Vein endothelial cell (primary cell): Measurements from ENCODE around the gene TEKTIP1. TPM values are rescaled to one million over a fixed set of nuclear protein-coding genes. Genes with fewer than 3 reads are reported as not detected.

Experiments used
- small RNA-seq: library from RNA; depleted of rRNA; stranded (forward); fragments of <200 nt; gene quantifications from one replicate; pipeline ENCODE3, GENCODE V24; 2012
- total RNA-seq: library from RNA; depleted of rRNA; stranded (reverse); fragments of >200 nt; gene quantifications from 2 replicates; pipeline ENCODE4 v1.2.3, GENCODE V29; 2012

Gene TEKTIP1
- not detected in 2 replicates for total RNA-seq

DNA sequence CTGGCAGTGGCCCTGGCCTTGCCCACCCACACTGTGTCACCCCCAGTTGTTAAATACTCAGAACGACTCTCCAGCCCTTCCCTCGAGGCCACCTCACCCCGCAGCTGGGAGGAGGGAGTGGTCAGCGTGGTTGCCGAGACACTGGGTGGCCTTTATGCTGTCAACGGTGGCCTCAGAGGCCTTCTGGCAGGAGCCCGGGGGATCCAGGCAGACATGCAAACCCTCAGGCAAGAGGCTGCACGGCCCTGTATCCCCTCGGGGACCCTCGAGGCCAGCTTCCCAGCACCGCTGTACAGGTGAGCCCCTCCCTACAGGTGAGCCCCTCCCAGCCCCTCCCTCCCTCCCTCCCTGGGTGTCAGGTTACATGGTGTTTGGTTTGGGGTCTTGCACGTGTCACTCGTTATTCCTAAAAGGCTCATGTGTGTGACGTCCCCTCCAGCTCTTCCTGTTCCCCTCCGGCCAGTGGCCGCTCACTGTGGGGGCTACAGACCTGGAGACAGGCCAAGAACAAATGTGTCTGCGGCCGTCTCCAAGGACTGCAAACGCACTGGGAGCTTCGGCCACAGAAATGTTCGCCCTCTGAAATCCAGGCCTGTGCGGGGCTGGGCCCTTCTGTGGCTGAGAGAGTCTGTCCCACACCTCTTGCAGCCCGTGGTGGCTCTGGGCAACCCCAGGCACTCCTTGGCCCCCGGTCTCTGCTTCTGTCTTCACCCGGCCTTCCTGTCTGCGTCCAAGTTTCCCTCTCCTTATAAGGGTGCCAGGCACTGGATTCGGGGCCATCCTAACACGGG is at the start of gene TEKTIP1:
TEKTIP1 (plus strand) TSS at position 210 of the 791 bp plus-strand sequence; CDS start at position 214, 4 bp downstream.

DNA sequence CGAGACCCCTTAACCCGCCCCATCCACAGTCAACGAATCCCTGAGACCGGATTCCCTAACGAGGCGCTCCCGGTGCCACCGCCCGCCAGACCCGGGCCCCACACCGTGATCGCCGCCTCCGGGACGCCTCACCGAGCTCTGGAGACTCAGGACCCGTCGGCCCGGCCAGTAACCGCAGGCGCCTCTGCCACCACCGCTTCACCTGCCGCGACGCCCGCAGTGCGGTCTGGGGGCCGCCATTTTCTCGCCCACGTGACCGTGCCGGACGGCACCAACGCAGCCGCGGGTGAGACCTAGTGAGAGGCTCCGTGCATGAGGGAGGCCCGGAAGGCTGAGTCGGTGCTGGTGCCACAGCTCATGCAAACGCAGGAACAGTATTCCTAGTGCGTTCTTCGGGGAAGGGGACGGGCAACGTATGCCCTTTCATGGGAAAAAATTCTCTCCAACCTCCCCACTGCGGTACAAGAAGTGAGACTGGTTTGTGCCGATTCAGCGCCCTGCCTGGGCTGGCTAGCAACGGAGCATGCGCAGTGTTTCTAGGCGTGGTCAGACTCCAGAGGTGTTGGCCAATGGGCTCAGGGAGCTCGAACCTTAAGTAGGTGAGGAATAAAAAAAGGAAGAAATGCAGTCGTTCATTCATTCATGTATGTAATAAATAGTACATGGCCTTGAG is 38.4 kb upstream of the TEKTIP1 start, which contains the start of gene DOHH:
DOHH (minus strand) TSS at position 246 of the 673 bp plus-strand sequence. CDS start 3,860 bp downstream, outside the sequence.

DNA sequence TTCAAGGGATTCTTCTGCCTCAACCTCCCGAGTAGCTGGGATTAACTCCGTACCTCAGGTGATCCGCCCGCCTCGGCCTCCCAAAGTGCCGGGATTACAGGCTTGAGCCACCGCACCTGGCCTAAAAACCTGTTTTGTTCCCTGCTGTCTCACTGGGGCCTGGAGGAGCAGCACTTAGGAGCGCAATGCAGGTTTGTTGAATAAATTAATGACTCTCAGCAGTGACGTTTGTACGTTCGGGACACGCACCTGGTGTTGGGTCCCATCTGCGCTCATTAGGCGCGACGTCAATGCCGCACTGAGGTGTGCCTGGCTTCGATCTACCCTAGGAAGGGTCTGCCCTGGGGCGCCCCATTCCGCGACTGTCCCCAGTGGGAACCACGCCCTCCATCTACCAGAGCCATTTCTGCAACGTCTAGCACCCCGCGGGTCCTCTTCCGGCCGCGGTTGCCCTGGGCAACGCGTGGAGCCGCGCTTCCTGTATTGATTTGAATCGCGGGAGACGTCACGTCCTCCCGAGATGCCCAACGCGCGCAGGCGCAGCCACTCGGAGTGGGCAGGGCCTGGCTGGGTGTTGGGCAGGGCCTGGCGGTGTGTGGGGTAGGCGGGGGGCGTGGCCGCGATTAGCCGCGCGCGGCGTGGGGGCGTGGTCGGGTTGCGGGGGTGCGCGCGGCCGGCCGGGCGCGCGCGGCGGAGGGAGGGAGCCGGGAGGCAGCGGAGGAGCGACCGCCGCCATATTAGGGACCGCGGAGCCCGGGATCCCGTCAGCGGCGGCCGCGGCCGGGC is 33.2 kb upstream of the TEKTIP1 start, which contains the start of gene FZR1:
FZR1 (plus strand) TSS at position 714 of the 786 bp plus-strand sequence. CDS start 16,679 bp downstream, outside the sequence.

GRCh38 chr19:3557461-3558248 is 18.7 kb downstream of the TEKTIP1 start, which contains the start of gene MFSD12:
TSS of gene MFSD12 (minus strand) at chr19:3557586. CDS start at chr19:3557403, 183 bp downstream.

DNA sequence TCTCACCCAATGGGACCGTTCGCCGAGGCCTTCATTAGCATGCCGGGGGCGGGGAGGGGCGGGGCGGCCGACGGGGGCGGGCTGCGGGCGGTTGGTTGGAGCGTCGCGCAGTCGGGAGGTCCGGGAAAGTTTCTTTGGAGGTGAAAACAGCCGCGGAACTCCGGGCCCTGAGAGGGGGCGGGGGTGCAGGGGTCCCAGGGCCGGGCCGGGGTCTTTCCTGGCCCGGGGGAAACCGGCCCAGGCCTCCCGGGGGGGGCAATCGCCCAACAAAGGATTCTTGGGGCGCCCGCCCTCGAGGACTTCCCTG is 33.8 kb downstream of the TEKTIP1 start, which contains the start of gene HMG20B:
HMG20B (plus strand) TSS at position 90 of the 307 bp plus-strand sequence. CDS start 366 bp downstream, outside the sequence.

GRCh38 chr19:3585301-3586126 is 46.5 kb downstream of the TEKTIP1 start, which contains the start of gene GIPC3:
TSS of gene GIPC3 (plus strand) at chr19:3585478. CDS start at chr19:3585598, 120 bp downstream.

Small RNA genes within 50 kb of the gene (small RNA-seq; reads per million reads assigned to genes)
- gene AC005786.1 (not detected), gene RF00212 (not detected)

Other genes starting within 250 kb of the TEKTIP1 start
- 61.7 and 63.0 TPM in 2 replicates for gene NFIC, start 172.6 kb upstream of the TEKTIP1 start, total RNA-seq
- gene SMIM24, start 58.6 kb upstream of the TEKTIP1 start, total RNA-seq: 0.33 TPM in 1 of 2 replicates, not detected in the other
- gene SMIM44, start 55.7 kb upstream of the TEKTIP1 start, total RNA-seq: not detected in 2 replicates
- gene DOHH, start 38.5 kb upstream of the TEKTIP1 start, total RNA-seq: 11.8 TPM in 2 replicates
- 44.6 and 55.2 TPM in 2 replicates for gene FZR1, start 32.9 kb upstream of the TEKTIP1 start, total RNA-seq
- 78.8 and 124 TPM in 2 replicates for gene MFSD12, start 18.4 kb downstream of the TEKTIP1 start, total RNA-seq
- gene HMG20B, start 33.8 kb downstream of the TEKTIP1 start, total RNA-seq: 83.5 and 111 TPM in 2 replicates
- 1.1 and 1.3 TPM in 2 replicates for gene GIPC3, start 46.3 kb downstream of the TEKTIP1 start, total RNA-seq
- gene TBXA2R, start 67.7 kb downstream of the TEKTIP1 start, total RNA-seq: 1.7 and 2.0 TPM in 2 replicates
- gene CACTIN, start 87.6 kb downstream of the TEKTIP1 start, total RNA-seq: 27.0 and 33.6 TPM in 2 replicates
- 43.6 and 54.5 TPM in 2 replicates for gene PIP5K1C, start 161.3 kb downstream of the TEKTIP1 start, total RNA-seq
- gene TJP3, start 169.2 kb downstream of the TEKTIP1 start, total RNA-seq: not detected in 2 replicates
- 26.6 and 29.4 TPM in 2 replicates for gene APBA3, start 222.5 kb downstream of the TEKTIP1 start, total RNA-seq
- 50.1 and 51.0 TPM in 2 replicates for gene MRPL54, start 223.5 kb downstream of the TEKTIP1 start, total RNA-seq
- not detected in 2 replicates for gene RAX2, start 233.1 kb downstream of the TEKTIP1 start, total RNA-seq
- gene MATK, start 247.2 kb downstream of the TEKTIP1 start, total RNA-seq: 0.29 TPM in 1 of 2 replicates, not detected in the other